ENCODE data around the gene DAP3.
"Not testable (repeated sequence)": the region's sequence is repeated elsewhere in the genome, so short reads cannot be mapped to it uniquely, and the experiment has no call there.

The DAP3 gene

GRCh38 chr1:155715777-155716176 is 26.9 kb downstream of the DAP3 start:
- ChIA-PET POLR2A (no interaction called here), CTCF (interaction anchor here (2.5 kb wide), 1 partner anchor 13 kb away, joined by 9 read pairs; no protein-coding TSS in a partner anchor)
- no peak for TF ChIP-seq CTCF (IDR thresholded peaks at IDR 0.05; ENCODE audit: insufficient read depth, low read length, missing control alignments)
- H3K4me3 ChIP-seq (ENCODE audit: low read depth, low read length): no peak overlapping the region
- no peak for DNase-seq (ENCODE audit: low read depth, low spot score)

- no peak for DNase-seq (ENCODE audit: low read depth, low spot score)
These were observed 28.1 kb downstream of the DAP3 start for GRCh38 chr1:155717041-155717440.

GRCh38 chr1:155718524-155719115 is 29.7 kb downstream of the DAP3 start:
- POLR2A ChIA-PET; H3K4me3 ChIP-seq (ENCODE audit: low read depth, low read length); CTCF ChIA-PET; DNase-seq (ENCODE audit: low read depth, low spot score): not testable (repeated sequence)

More at GRCh38 chr1:155717041-155717440, 28.1 kb downstream of the DAP3 start:
- CTCF ChIA-PET: no interaction called here
- no peak for TF ChIP-seq CTCF (IDR thresholded peaks at IDR 0.05; ENCODE audit: insufficient read depth, low read length, missing control alignments)
- POLR2A ChIA-PET: no interaction called here
- H3K4me3 ChIP-seq (ENCODE audit: low read depth, low read length): no peak overlapping the region

- no peak overlapping the region for H3K4me3 ChIP-seq (ENCODE audit: low read depth, low read length)
- ChIA-PET CTCF (no interaction called here), POLR2A (no interaction called here)
- no peak for DNase-seq (ENCODE audit: low read depth, low spot score)
- no peak for TF ChIP-seq CTCF (IDR thresholded peaks at IDR 0.05; ENCODE audit: insufficient read depth, low read length, missing control alignments)
These were observed 30.8 kb downstream of the DAP3 start for GRCh38 chr1:155719703-155720102.

- POLR2A ChIA-PET: no interaction called here
- H3K4me3 ChIP-seq (ENCODE audit: low read depth, low read length): no peak overlapping the region
- no peak for TF ChIP-seq CTCF (IDR thresholded peaks at IDR 0.05; ENCODE audit: insufficient read depth, low read length, missing control alignments)
- CTCF ChIA-PET: interaction anchor here (1.2 kb wide), 1 partner anchor 9 kb away, joined by 4 read pairs; no protein-coding TSS in a partner anchor
- no peak for DNase-seq (ENCODE audit: low read depth, low spot score)
These were observed 36.3 kb downstream of the DAP3 start for GRCh38 chr1:155725142-155725541.

- ChIA-PET CTCF (interaction anchor here (0.7 to 1.6 kb wide), 10 partner anchors 9 to 478 kb away, joined by 3 to 12 read pairs (median 4); no protein-coding TSS in a partner anchor), POLR2A (no interaction called here)
- H3K4me3 ChIP-seq (ENCODE audit: low read depth, low read length): no peak overlapping the region
- TF ChIP-seq CTCF (IDR thresholded peaks at IDR 0.05; ENCODE audit: insufficient read depth, low read length, missing control alignments): peak; percentile 56
- DNase-seq (ENCODE audit: low read depth, low spot score): peak; percentile 10
These were observed 40.4 kb downstream of the DAP3 start for GRCh38 chr1:155729031-155729898.

All from AG04449 (cell line).